ENCODE measurements around the gene TMEM141.
"Not testable (repeated sequence)": the region's sequence is repeated elsewhere in the genome, so short reads cannot be mapped to it uniquely, and the experiment has no call there.

TMEM141 gene

DNA sequence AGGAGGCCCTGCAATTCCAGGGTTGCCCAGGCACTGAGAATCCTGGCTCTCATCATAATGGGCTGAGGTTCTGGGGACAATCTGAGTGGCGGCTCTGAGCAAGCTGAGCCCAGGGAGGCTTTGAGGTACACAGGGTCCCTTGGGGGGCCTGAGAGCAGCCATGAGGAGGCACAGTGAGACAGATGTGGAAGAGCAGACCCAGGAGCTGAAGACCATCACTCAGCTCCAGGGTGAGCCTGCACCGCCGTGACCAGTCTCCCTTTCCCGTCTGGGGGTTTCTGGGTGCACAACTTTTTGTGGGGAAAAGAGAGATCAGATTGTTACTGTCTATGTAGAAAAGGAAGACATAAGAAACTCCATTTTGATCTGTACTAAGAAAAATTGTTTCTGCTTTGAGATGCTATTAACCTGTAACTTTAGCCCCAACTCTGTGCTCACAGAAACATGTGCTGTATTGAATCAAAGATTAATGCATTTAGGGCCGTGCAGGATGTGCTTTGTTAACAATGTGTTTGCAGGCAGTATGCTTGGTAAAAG, 5.2 kb downstream of the TMEM141 start, which contains the start of gene CCDC183:
TSS of gene CCDC183 (plus strand) at position 101 of the 537 bp plus-strand sequence. CDS start at position 161, 60 bp downstream.
- DNase-seq = no peak

DNA sequence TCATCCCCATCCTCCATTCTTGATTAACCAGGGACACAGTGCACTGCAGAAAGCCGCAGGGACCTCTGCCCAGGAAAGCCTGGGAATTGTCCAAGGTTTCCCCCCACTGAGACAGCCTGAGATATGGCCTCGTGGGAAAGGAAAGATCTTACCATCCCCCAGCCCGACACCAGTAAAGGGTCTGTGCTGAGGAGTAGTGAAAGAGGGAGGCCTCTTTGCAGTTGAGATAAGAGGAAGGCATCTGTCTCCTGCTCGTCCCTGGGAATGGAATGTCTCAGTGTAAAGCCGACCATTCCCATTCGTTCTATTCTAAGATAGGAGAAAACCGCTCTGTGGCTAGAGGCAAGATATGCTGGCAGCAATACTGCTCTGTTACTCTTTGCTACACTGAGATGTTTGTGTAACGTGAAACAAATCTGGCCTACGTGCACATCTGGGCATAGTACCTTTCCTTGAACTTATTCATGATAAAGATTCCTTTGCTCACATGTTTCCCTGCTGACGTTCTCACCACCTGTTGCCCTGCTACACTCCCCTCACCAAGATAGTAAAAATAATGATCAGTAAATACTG, 5.7 kb downstream of the TMEM141 start:
- DNase-seq = not testable (repeated sequence)

DNA sequence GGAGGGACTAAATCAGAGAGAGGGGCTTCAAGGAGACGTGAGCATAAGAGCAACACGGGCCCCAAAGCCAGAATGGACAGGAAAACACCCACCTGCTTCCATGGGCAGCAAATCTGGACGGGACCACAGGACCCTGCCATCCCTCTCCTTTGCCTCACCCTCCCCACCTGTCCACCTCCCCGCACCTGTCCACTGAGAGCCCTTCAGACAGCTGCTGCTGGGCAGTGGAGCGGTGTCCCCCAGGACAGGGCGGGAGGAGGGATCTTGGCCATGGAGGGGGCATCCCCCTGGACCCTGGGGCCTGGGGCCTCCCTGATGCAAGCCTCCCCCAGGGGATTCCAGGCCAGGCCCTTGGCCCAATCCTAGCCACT, 7.5 kb downstream of the TMEM141 start:
- DNase-seq = no peak

DNA sequence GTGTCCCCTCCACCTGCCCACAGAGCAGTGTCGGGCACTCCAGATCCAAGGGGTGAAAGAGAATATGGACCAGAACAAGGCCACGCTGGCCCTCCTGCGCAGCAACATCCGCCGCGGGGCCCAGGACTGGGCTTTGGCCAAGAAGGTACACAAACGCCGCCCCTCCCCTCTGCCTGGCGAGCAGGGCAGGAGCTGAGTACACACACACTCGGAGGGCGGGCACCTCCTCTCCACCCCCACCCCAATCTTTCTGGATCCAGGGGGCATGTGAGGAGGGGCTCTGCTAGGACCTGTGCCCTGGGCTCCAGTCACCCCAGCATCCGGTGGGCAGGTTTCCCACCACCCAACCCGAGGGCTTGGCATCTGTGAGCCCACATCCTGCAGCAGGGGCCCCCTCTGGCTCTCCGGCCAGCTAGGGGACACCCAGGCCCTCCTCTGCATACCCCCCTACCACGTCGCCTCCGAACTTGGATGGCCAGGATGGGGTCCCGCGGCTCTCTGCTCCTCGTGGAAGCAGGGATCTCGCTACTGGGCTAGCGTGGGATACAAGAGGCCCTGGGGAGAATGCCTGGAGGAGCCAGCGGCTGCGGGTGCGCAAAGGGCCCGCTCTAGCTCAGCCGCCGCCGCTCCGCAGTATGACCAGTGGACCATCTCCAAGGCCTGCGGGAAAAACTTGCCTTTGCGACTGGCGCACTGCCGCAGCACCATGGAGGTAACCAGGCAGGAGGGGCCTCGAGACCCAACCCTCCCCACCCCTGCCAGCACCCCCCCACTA, 8.1 kb downstream of the TMEM141 start:
- no peak for DNase-seq

DNA sequence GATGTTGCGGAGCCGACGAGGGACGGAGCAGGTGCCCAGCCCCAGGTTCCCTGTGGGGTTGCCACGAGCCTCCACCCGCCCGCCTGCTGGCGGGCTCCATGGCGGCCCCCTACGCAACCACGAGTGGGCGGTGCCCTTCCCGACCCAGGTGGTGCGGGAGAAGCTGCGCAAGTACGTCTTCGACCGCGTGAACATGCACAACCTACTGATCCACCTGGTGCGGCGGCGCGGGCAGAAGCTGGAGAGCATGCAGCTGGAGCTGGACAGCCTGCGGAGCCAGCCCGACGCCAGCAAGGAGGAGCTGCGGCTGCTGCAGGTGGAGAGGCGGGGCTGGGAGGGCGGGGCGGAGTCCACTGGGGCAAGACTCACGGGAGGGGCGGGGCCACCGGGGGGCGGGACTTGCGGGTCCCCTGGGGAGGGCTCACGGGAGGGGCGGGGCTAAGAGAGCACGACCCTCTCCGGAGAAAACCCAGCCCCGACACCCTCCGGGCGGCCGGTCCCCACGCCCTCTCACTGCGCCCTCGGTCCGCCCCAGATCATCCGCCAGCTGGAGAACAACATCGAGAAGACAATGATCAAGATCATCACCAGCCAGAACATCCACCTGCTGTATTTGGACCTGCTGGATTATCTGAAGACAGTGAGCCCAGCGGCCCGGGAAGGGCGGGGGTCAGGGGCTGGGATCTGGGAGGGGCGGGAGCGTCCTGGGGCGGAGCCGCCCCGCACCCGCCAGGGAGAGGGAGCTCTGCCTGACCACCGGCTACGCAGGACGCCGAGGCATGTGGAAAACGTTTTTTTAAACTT, 8.9 kb downstream of the TMEM141 start:
- DNase-seq = peak; percentile 83

DNA sequence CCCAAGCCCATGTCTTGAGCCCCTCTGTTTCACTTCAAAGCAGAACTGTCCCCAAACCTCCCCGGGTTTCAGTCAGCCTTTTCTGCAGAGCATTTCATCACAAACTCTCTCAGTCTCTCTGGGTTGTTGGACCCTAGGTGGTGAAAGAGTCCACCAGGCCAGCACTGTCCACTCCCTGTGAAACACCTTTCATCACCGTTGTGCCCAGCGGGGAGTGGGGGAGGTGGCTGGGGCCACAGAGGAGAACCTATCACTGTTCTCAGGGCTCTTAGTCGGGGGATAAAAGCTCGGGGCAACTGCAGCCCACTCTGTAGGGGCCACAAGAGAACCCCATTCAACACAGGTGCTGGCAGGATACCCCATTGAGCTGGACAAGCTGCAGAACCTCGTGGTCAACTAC, 11.2 kb downstream of the TMEM141 start:
- no peak for DNase-seq

DNA sequence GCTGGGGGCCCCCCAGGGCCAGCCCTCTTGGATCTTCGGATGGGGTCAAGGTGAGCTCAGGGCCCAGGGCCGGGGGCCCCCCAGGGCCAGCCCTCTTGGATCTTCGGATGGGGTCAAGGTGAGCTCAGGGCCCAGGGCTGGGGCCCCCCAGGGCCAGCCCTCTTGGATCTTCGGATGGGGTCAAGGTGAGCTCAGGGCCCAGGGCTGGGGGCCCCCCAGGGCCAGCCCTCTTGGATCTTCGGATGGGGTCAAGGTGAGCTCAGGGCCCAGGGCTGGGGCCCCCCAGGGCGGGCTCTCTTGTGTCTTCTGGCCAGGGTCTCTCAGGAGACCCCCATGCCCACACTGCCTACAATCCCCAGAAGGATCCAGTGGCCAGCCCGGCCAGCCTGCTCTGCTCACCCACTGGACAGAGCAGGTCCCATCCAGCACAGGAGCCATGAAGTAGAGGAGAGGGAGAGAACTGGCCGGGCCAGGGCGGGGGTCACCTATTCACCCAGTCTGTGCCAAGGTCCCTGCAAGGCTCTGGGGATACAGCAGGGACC, 11.9 kb downstream of the TMEM141 start:
- DNase-seq = not testable (repeated sequence)

DNA sequence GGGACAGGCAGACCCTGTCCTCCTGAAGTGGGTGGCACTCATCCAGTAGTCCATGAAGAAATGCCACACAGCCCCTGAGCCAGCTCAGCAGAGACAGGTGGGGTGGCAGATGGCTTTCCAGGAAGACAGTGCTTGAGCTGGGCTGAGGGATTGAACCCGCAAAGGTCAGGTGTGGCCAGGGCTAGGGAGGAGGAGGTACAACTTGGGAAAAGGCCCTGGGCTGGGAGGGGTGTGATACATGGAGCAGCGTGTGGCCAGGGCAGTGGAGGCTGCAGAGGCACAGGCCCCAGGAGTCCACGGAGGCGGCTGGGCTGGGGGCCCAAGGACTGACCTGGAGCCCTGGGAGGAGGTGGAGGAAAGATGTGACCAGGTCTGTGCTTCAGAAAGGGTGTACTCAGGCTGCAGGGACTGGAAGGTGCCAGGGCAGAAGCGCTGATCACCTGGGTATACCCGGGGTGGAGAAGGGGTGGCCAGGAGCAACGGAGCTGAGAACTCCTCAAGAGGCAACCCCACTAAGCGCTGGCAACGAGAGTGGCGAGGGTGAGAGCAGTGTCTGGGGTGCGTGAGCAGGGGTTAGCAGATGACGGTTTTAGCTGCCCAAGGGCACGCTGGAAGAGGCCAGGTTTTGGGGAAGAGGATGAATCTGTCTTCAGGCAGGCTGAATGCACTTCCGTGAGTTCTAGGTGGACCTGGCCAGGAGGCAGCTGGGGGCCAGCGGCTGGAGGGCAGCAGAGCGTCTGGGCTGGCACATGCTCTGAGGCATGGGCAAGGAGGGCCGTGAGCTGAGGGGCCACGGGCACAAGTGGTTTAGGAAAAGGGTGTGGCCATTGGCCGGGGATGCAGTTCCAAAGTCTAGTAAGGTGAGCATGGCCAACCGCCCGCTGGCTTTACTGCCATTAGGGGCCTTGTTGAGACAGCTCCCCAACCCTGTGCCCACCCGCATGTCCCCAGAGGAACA, 12.7 kb downstream of the TMEM141 start:
- DNase-seq = no peak

DNA sequence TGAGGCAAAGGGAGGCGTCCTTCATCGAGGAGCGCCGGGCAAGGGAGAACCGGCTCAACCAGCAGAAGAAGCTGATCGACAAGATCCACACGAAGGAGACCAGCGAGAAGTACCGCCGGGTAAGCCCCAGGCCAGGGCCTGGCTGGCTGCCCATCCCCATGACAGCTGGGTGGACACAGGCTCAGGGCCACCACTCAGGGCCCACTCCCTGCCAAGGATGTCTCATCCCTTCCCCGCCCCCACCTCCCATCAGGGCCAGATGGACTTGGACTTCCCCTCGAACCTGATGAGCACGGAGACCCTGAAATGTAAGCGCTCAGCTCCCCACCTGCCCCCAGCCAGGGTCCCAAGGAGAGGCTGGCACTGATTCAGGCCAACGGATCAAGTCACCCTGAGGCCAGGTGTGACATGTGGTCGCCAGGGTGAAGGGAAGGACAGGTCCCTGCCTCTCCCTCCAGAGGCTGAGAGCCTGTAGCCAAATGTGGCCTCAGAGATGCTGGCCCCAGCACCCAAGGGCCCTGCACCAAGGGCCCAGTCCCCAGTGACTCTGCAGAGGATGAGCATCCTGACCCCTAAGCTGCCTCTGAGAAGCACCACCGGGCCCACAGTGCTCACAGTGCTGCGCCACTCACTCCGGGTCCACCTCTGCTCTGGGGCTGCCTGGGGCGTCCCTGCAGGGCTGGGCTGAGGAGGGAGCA, 13.5 kb downstream of the TMEM141 start:
- no peak for DNase-seq

DNA sequence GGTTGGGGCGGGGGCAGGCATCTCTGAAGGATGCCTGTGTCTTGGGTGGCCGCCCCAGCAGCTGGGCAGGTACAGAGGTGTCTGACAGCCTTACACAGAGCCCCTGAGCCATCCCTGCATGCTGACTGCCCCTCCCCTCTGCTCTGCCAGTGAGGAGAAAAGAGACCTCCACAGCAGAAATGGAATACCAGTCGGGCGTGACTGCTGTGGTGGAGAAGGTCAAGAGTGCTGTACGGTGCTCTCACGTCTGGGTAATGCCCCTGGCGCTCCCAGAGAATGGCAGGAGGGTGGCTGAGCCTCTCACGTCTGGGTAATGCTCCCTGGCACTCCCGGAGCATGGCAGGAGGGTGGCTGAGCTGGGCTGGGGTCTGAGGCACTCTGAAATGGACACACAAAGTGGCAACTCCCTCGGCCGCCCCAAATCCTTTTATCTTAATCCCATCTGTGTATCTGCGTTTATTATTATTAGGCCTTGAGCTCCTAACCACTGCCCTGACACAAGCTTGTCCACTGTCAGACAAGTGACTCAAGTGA, 14.1 kb downstream of the TMEM141 start:
- DNase-seq = no peak

DNA sequence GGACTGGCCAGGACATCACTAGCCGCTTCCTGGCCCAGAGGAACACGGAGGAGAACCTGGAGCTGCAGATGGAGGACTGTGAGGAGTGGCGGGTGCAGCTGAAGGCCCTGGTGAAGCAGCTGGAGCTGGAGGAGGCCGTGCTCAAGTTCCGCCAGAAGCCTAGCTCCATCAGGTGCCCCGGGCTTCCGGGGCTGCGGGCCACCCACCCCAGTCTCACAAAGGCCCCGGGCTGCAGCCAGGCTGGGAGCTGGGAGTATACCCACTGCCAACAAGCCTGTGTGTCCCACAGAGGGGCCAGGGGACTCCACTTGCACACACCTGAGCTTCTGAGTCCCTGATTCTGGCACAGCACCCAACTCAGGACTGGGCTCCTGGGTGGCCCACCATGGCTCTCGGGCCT, 14.9 kb downstream of the TMEM141 start:
- DNase-seq = no peak

DNA sequence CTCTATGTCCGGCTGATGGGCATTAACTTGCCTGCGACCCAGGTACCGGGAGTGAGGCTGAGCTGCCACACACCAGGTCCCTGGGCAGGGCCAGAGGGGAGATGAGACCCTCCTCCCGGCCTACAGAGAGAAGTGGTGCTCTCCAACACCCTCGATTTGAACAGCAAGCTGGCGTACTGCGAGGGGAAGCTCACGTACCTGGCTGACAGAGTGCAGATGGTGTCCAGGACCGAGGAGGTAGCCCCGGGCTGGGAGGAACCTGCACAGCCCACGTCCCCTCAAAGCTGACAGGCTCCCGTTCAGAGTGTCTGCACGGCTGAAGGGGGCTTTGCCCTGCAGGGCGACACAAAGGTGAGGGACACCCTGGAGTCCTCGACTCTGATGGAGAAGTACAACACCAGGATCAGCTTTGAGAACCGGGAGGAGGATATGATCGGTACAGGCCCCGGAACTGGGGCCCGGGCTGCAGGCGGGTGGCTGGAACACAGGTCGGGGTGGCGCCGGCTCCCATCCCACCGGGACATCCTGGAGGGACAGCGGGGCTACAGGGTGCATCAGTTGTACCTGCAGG, 15.6 kb downstream of the TMEM141 start:
- DNase-seq = no peak

DNA sequence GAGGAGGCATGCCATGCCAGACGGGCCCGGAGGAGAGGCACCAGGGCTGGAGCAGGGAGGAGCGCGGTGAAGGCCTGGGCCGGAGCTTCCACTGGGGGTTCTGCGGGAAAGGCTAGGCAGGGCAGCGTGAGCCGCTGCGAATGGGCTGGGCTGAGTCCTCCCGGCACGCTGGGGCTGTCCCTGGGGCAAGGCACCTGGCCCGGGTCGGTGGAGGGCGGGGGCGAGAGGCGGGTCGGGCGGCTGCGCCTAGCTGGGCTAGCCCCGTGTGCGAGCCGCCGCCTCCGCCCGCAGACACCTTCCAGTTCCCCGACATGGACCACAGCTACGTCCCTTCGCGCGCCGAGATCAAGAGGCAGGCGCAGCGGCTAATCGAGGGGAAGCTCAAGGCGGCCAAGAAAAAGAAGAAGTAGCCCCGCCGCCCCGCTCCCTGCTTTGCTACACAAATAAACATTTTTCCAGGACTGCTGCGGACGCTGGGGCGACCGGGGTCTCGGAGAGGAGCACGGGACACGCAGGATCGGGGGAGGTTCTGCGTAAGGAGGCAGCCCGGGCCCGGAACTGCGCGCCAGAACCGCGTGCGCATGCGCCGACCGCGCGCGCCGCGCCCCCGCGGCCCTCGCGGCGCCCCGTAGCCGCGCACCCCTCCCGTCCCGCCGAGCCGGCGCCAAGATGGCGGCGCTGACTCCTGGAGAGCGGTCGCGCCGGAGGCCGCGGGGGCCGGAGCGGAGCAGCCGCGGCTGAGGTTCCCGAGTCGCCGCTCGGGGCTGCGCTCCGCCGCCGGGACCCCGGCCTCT, 16.3 kb downstream of the TMEM141 start, which contains the start of gene RABL6:
TSS of gene RABL6 (plus strand) at position 668 of the 794 bp plus-strand sequence. CDS start 249 bp downstream, outside the sequence.
- DNase-seq = peak; percentile 43

DNA sequence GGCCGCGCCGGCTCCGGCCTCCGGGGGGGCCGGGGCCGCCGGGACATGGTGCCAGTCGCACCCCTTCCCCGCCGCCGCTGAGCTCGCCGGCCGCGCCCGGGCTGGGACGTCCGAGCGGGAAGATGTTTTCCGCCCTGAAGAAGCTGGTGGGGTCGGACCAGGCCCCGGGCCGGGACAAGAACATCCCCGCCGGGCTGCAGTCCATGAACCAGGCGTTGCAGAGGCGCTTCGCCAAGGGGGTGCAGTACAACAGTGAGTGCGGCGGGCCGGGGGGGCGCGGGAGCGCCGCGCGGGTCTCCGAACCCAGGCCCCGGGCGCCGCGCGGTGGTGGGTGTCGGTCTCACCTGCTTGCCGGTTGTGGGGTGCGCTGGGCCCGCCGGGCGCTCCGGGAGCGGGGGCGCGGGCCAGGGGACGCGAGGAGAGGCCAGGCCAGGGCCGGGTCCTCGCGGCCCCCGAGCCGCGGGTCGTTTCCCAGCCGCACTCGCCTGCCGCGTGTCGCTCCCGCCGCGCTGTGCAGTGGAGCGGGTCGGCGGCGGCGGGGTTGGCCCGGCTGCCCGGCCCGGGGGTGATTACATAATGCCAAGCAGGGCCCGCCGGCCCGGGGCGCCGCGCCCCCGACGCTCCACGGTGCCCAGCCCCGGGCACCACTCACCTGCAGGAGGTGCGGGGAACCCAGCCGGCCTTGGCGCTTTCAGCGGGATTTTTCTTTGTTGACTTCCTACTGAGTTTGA, 17.1 kb downstream of the TMEM141 start:
- DNase-seq = no peak

DNA sequence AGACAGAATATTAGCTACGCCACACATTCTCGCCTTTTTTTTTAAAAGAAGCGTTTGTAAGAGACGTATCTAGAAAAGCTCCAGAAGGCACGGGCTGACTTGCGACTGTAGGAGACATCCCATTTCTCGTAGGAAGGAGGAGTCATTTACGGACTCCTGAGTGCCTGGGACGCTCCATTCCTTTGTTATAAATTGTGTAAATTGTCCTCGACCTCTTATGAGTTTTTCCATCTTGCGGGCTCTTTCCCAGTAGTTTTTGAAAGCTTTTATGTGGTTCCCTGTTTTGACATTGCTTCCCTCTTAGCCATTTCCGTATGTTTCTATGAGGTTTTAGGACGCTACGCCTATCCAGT, 17.6 kb downstream of the TMEM141 start:
- DNase-seq = no peak

DNA sequence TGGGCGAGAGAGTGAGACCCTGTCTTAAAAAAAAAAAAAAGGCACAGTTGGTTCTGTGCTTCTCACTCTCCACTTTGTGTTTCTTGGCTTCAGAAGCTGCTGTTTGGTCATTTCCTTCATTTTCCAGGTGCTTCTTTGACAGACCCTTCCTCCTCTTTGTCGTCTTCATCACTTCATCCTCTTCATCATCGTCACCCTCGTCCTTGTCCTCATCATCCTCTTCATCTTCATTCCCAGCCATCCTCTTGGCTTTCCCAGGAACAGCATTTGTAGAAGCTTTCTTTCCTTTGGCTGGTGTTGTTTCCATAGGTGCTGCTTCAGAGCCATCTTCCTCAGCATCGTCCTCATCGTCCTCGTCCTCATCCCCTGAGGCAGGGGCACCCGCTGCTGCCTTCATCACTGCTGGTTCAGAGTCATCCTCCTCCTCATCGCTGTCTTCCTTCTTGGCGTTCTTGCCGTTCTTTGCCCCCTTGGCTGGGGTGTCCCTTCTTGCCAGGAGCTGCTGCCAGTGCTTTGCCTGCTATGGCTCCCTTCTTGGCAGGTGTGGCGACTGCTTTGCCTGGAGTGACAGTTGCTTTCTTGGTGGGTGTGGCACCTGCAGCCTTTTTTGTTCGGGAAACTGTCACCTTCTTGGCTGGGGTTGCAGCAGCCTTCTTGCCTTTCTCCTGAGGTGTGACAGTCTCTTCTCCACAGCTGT, 23.7 kb downstream of the TMEM141 start:
- DNase-seq = no peak

DNA sequence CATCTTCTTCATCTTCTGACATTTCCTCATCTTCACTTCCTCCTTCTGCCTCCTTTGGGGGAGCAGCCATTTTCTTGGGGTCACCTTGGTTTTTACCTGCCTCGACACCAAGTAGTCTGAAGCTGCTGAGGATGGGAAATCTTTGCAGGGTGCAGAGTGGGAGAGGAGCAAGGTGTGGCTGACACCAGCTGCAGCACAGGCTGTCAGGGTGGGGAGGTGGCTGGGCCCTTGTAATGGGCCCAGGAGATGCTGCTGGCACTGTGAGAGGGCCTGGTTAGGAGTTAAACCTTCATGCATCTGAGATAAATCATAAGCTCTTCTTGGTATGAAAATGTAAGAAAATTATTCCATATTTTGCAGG, 24.3 kb downstream of the TMEM141 start:
- no peak for DNase-seq

DNA sequence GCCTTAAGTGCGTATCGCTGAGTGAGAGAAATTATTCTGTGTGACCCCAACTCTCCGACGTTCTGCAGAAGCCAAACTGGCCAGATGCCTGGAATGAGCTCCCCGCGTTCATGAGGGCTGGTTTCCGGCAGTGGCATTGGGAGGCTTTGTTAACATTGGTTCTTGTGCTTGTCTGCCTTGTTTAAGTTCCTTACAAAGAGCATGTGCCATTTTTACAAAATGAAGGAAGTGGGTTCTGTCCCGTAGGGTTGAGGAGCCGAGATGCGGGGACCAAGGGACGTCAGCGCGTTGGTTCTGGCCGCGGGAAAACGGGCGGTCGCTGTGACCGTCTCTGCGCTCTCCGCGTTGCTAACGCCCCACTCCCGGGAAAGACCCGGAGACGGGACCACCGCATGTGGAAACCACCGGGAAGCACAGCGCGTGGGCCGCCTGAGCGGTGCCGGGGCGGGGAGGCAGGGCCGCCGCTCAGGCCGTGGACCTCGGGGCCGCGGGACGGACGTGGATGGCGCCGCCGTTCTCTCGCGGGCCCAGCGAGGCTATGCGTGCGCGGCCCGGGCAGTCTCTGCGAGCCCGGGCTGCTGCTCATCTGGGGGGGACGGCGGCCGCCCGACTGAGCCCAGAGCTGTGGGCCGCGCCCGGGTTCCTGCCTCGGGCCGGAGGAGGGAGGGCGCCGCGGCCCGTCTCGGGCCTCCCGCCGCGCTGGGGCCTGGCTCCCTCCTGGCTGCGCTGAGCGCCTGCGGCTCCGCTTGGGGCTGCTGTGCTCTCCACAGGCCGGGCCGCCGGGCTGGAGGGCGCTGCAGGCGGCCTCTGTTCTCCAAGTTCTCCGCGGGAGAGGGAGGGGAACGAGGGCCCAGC, 30.1 kb downstream of the TMEM141 start:
- no peak for DNase-seq

Measured in NCI-H1048 (cell line).